GM19025 (cell line): Measurements from ENCODE around the gene ZMYND15.

ENCODE experiments used
- ATAC-seq: cut with Tn5 transposase; IDR thresholded peaks from one replicate; pipeline ENCODE4 v1.9.1; 2021; ENCODE audit warnings: mild to moderate bottlenecking, low read depth, moderate library complexity; ENCODE audit not compliant: unreplicated experiment

The ZMYND15 gene

DNA sequence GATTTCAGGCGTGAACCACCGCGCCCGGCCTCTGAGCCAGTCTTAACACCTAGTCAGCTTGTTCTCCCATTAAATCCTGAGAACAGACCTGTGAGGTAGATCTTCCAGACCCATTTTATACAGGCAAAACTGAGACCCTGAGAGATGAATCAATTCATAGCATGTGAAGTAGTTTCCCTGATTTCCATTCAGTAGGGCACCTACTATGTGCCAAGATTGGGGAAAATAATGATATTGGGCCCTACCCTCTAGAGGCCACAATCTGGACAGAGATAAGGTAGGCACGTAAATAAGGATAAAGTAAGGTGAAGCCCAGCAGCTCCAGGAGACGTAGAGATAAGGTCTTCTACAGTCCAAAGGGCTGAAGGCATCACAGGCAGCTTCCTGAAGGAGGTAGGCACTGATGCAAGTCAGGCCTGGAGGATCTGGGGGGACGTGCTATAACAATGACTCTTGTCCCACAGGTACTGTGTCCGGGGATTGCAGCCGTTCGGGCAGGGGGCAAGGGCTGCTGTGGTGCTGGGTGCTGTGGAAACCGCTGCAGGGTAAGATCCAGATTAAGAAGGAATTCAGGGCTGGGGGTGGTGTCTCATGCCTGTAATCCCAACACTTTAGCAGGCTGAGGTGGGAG is 40.8 kb downstream of the ZMYND15 start:
- ATAC-seq, result no peak

DNA sequence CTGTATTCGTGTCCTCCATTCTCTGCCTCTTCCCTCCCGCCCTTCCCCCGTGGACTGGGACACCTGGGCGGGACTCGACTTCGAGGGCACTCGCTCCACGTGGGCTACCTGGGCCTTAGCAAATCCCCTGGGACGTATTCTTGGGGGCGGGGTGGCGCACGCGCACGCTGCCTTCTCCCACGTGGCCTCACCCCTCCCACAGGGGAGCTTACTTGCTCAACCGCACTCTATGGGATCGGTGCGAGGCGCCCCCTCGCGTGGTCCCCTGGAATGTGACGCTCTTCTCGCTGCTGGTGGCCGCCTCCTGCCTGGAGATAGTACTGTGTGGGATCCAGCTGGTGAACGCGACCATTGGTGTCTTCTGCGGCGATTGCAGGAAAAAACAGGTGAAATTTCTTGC is 43.0 kb downstream of the ZMYND15 start:
- no peak for ATAC-seq

- ATAC-seq, result no peak
Measured at GRCh38 chr17:4785311-4786105, 45.9 kb downstream of the ZMYND15 start.

- ATAC-seq, result no peak
Measured at GRCh38 chr17:4786106-4786511, 46.5 kb downstream of the ZMYND15 start, which contains the start of gene VMO1. VMO1 (minus strand) TSS chr17:4786364; CDS start chr17:4786352, 12 bp downstream.

- no peak for ATAC-seq
Measured at GRCh38 chr17:4786516-4786915, 46.9 kb downstream of the ZMYND15 start.

- no peak for ATAC-seq
Measured at GRCh38 chr17:4788159-4788806, 48.6 kb downstream of the ZMYND15 start.

- ATAC-seq, result no peak
Measured at GRCh38 chr17:4788807-4789700, 49.4 kb downstream of the ZMYND15 start, which contains the start of gene GLTPD2. GLTPD2 (plus strand) TSS chr17:4788964; CDS start chr17:4789012, 48 bp downstream.

- ATAC-seq, result no peak
Measured at GRCh38 chr17:4789701-4789950, 50.0 kb downstream of the ZMYND15 start.

DNA sequence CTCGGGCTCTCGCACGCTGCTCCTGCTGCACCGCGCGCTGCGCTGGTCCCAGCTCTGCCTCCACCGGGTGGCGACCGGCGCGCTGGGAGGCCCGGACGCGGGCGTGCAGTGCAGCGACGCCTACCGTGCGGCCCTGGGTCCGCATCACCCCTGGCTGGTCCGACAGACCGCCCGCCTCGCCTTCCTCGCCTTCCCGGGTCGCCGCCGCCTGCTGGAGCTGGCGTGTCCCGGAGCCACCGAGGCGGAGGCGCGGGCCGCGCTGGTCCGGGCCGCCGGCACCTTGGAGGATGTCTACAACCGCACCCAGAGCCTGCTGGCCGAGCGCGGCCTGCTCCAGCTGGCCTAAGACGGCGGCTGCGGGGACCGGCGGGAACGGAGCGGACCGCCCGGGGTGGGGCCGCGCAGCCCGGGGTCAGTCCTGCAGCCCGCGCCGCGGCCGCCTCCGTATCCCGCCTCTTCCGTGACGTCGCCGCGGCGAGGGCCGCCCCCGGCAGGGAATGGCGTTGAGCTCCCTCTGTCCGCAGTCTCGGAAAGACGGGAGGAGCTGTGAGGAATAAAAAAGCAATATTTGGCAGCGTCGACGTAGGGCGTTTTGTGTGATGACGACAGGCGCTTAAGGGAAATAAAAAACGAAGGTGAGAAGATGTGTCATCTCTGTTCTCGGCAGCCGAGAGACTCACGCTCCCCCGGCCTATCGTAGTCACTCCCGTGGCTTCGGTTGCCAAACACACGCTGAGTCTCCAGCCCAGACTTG is 50.5 kb downstream of the ZMYND15 start:
- ATAC-seq, result peak; percentile 86

- ATAC-seq, result no peak
Measured at GRCh38 chr17:4790705-4791088, 51.1 kb downstream of the ZMYND15 start.

DNA sequence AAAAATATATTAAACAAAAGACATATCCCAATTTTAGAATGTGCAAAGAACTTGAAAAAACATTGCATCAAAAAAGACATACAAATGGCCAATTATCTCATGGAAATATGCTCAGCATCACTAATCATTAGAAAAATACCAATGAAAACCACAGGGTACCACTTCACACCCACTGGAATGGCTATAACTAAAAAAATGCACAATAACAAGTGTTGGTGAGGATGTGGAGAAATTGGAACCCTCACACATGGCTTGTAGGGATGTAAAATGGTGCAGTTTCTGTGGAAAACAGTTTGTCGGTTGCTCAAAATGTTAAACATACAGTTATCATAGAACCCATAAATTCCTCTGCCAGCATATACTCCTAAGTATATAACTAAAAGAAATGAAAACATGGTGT is 55.5 kb downstream of the ZMYND15 start:
- no peak for ATAC-seq
